ENCODE data around the gene NEK5.
"Not testable (repeated sequence)": the region's sequence is repeated elsewhere in the genome, so short reads cannot be mapped to it uniquely, and the experiment has no call there.

- TF ChIP-seq CTCF, EP300 (IDR thresholded peaks at IDR 0.05): not testable (repeated sequence)
Observed at GRCh38 chr13:52171686-52172085, 42.8 kb upstream of the NEK5 start.

All from stomach (tissue), 4 donors.